NT2/D1 (cell line): Measurements from ENCODE around the gene LETM1.

Source experiments
- SUZ12 ChIP-seq: IDR thresholded peaks from 2 replicates; pipeline ENCODE4 v1.6.1; 2011; ENCODE audit not compliant: insufficient read length, insufficient read depth; ENCODE audit errors: extremely low read depth
- YY1 ChIP-seq: IDR thresholded peaks from 2 replicates; pipeline ENCODE4 v1.6.1; 2011; ENCODE audit not compliant: insufficient read length, insufficient read depth
- ZNF274 ChIP-seq: IDR thresholded peaks from 2 replicates; pipeline ENCODE4 v1.6.1; 2011; ENCODE audit warnings: mild to moderate bottlenecking, low read depth, low read length

GRCh38 chr4:1780435-1780834 is 75.5 kb downstream of the LETM1 start:
- TF ChIP-seq ZNF274 (no peak), YY1 (no peak), SUZ12 (no peak)
